Trophoblast cell (in vitro differentiated cells and primary cell): ENCODE measurements around the gene CHMP2A.

Experiments
- DNase-seq, 2 donors: peaks; one replicate each; pipeline ENCODE4 v3.0.0-alpha.2; 2016
- H2AFZ ChIP-seq: 2 replicates; pipeline ENCODE4 v1.6.1; 2013; ENCODE audit warnings: low read length, moderate library complexity, mild to moderate bottlenecking; ENCODE audit not compliant: insufficient read depth, poor library complexity
- H2AK5ac ChIP-seq: 2 replicates; pipeline ENCODE4 v1.6.1; 2013; ENCODE audit warnings: mild to moderate bottlenecking, low read length
- H2BK120ac ChIP-seq: 2 replicates; pipeline ENCODE4 v1.6.1; 2013; ENCODE audit warnings: low read length, mild to moderate bottlenecking, moderate library complexity; ENCODE audit not compliant: insufficient read depth, poor library complexity
- H2BK12ac ChIP-seq: 2 replicates; pipeline ENCODE4 v1.6.1; 2013; ENCODE audit warnings: mild to moderate bottlenecking, low read length, moderate library complexity
- H2BK5ac ChIP-seq: 2 replicates; pipeline ENCODE4 v1.6.1; 2013; ENCODE audit warnings: low read length, low read depth, moderate library complexity, mild to moderate bottlenecking; ENCODE audit not compliant: poor library complexity
- H3K14ac ChIP-seq: 2 replicates; pipeline ENCODE4 v1.6.1; 2013; ENCODE audit warnings: mild to moderate bottlenecking, low read length
- H3K18ac ChIP-seq: 2 replicates; pipeline ENCODE4 v1.6.1; 2013; ENCODE audit warnings: mild to moderate bottlenecking, low read length
- H3K23ac ChIP-seq: 2 replicates; pipeline ENCODE4 v1.6.1; 2013; ENCODE audit warnings: low read length
- H3K27ac ChIP-seq: 2 replicates; pipeline ENCODE4 v1.5.1; 2013; ENCODE audit warnings: low read depth, mild to moderate bottlenecking, inconsistent platforms, low read length, moderate library complexity
- H3K27me3 ChIP-seq: 2 replicates; pipeline ENCODE4 v1.6.1; 2013; ENCODE audit warnings: inconsistent platforms, mild to moderate bottlenecking, low read length, moderate library complexity; ENCODE audit not compliant: insufficient read depth
- H3K36me3 ChIP-seq, 2 experiments: 1 replicate in 1 of 2; 2 replicates in 1 of 2; pipeline ENCODE4 v1.6.1; 2013; ENCODE audit warnings: low read length in 2 of 2, mild to moderate bottlenecking in 2 of 2, moderate library complexity in 1 of 2; ENCODE audit not compliant: insufficient read depth in 2 of 2, control insufficient read depth in 1 of 2
- H3K4ac ChIP-seq: 2 replicates; pipeline ENCODE4 v1.6.1; 2013; ENCODE audit warnings: low read depth, mild to moderate bottlenecking, low read length, moderate library complexity
- H3K4me1 ChIP-seq, 2 experiments: 1 replicate in 1 of 2; 2 replicates in 1 of 2; pipeline ENCODE4 v1.6.1; 2013; ENCODE audit warnings: low read length in 2 of 2, mild to moderate bottlenecking in 2 of 2, moderate library complexity in 1 of 2; ENCODE audit not compliant: insufficient read depth in 2 of 2, control insufficient read depth in 1 of 2
- H3K4me2 ChIP-seq: 2 replicates; pipeline ENCODE4 v1.6.1; 2013; ENCODE audit warnings: inconsistent platforms, mild to moderate bottlenecking, low read length, moderate library complexity
- H3K4me3 ChIP-seq: 2 replicates; pipeline ENCODE4 v1.5.1; 2013; ENCODE audit warnings: mild to moderate bottlenecking, low read depth, low read length, inconsistent platforms
- H3K79me1 ChIP-seq: one replicate; pipeline ENCODE4 v1.6.1; 2013; ENCODE audit warnings: low read length
- H3K79me2 ChIP-seq: 2 replicates; pipeline ENCODE4 v1.6.1; 2013; ENCODE audit warnings: low read length, mild to moderate bottlenecking; ENCODE audit not compliant: control insufficient read depth, insufficient read depth, poor library complexity
- H3K9ac ChIP-seq: 2 replicates; pipeline ENCODE4 v1.6.1; 2013; ENCODE audit warnings: mild to moderate bottlenecking, low read length
- H3K9me3 ChIP-seq: 2 replicates; pipeline ENCODE4 v1.6.1; 2013; ENCODE audit warnings: low read depth, mild to moderate bottlenecking, control low read depth, inconsistent platforms, low read length; ENCODE audit not compliant: insufficient read depth
- H4K12ac ChIP-seq: 2 replicates; pipeline ENCODE4 v1.6.1; 2013; ENCODE audit warnings: low read depth, mild to moderate bottlenecking, low read length, moderate library complexity
- H4K8ac ChIP-seq: 2 replicates; pipeline ENCODE4 v1.6.1; 2013; ENCODE audit warnings: low read depth, mild to moderate bottlenecking, low read length, moderate library complexity
- H4K91ac ChIP-seq: one replicate; pipeline ENCODE4 v1.6.1; 2013; ENCODE audit warnings: low read depth, mild to moderate bottlenecking, low read length, moderate library complexity
- WGBS: extraction: QIAGEN DNeasy Blood & Tissue Kit; methylation state at CpG from one replicate; pipeline ENCODE4 v1.1.7; 2013; ENCODE audit warnings: missing lambda C conversion rate; ENCODE audit not compliant: insufficient read length, insufficient coverage; ENCODE audit errors: extremely low coverage; 5-methylcytosine and 5-hydroxymethylcytosine counted together

Gene CHMP2A

DNA sequence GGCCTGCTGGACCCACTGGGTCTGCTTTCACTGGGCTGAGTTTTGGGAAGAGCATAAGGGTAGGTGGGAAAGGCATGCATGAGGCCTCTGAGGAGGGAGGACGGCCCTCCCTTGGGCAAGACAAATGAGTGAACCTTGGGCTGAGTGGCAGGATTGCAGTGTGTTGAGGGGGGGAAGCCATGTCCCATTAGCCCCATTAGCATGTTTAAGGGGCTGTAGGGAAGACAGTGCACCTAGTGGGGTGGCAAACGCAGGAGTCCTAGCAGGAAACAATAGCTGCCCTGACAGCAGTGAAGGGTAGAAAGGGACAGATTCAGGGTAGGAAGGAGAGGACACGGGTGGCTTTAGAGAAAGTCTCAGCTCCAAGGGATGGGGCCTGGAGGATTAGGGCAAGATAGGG is 32.2 kb downstream of the CHMP2A start:
- no CpG with 5 or more reads among the region's 3 CpGs for WGBS
- peaks cover 15% of the 10 kb centered on the region for H3K79me1 ChIP-seq
- H3K9ac ChIP-seq = no peak overlapping the region
- H4K8ac ChIP-seq = no peak overlapping the region
- no peak overlapping the region for H2AFZ ChIP-seq
- H3K4me3 ChIP-seq = peak overlapping the region; percentile 34
- no peak overlapping the region for H3K27ac ChIP-seq
- H2BK120ac ChIP-seq = no peak overlapping the region
- H3K23ac ChIP-seq = peak overlapping the region; percentile 5
- DNase-seq = no peak
- H2BK5ac ChIP-seq = no peak overlapping the region
- no peaks in the 10 kb centered on the region for H3K9me3 ChIP-seq
- no peak overlapping the region for H3K4ac ChIP-seq
- H3K79me2 ChIP-seq = peaks cover 15% of the 10 kb centered on the region
- no peaks in the 10 kb centered on the region for H3K27me3 ChIP-seq
- no peak overlapping the region for H3K4me2 ChIP-seq
- H3K4me1 ChIP-seq = peaks cover 8 to 9% of the 10 kb centered on the region in 2 experiments
- no peak overlapping the region for H4K12ac ChIP-seq
- peaks cover 0 to under 1% of the 10 kb centered on the region in 2 experiments for H3K36me3 ChIP-seq
- no peak overlapping the region for H4K91ac ChIP-seq
- H3K18ac ChIP-seq = no peak overlapping the region
- no peak overlapping the region for H3K14ac ChIP-seq
- H2AK5ac ChIP-seq = no peak overlapping the region
- no peak overlapping the region for H2BK12ac ChIP-seq

DNA sequence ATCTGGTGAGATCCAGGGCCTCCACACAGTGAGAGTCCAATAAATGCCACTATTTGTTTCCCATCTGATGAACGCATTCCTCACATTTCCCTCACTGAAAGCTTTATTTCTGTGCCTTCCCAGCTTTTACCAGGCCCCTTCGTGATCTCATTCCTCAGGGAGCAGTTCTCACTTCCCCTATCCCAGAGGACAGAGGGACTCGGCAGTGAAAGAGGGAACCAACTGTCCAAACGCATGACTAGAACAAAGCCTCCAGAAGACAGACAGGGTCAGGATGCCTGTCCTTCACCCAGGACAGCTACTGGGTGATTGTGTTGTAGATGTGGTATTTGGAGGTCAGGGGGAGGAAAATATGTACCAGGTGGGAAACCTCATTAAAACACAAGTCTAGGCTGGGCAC is 33.3 kb downstream of the CHMP2A start:
- Histone ChIP-seq H3K4me2 (no peak overlapping the region), H3K27me3 (no peaks in the 10 kb centered on the region), H2AK5ac (no peak overlapping the region), H3K9me3 (no peaks in the 10 kb centered on the region), H3K79me1 (peaks cover 15% of the 10 kb centered on the region), H3K79me2 (peaks cover 17% of the 10 kb centered on the region), H3K36me3 (peaks cover 11% of the 10 kb centered on the region in 2 experiments), H4K8ac (no peak overlapping the region), H3K23ac (no peak overlapping the region), H3K4ac (no peak overlapping the region), H2BK120ac (no peak overlapping the region), H4K91ac (no peak overlapping the region), H3K18ac (no peak overlapping the region), H2BK5ac (no peak overlapping the region), H4K12ac (no peak overlapping the region), H3K27ac (no peak overlapping the region), H2AFZ (peak overlapping the region; percentile 50), H2BK12ac (no peak overlapping the region), H3K4me1 (peaks cover 8 to 9% of the 10 kb centered on the region in 2 experiments), H3K9ac (no peak overlapping the region), H3K4me3 (no peak overlapping the region), H3K14ac (no peak overlapping the region)
- no peak for DNase-seq
- no CpG with 5 or more reads among the region's 4 CpGs for WGBS

DNA sequence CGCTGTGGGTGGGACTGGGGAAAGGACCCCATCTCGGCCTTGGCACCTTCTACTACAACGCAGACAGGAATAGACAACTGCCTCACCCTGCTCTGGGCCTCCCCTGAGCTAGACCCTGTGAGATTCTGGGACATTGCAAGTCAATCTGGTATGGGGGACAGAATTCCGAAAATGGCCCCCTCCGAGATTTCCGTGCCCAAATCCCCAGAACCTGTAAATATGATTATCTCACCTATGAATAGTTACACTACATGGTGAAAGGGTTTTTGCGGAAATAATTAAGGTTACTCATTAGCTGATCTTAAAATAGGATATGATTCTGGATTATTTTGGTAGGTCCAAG is 34.7 kb downstream of the CHMP2A start:
- H4K12ac ChIP-seq = peak overlapping the region; percentile 93
- no peak overlapping the region for H2AK5ac ChIP-seq
- peaks cover 8 to 9% of the 10 kb centered on the region in 2 experiments for H3K4me1 ChIP-seq
- peak overlapping the region; percentile 30 for H3K14ac ChIP-seq
- peak overlapping the region; percentile 35 for H2AFZ ChIP-seq
- H4K91ac ChIP-seq = peak overlapping the region; percentile 92
- no peak overlapping the region for H2BK120ac ChIP-seq
- no peaks in the 10 kb centered on the region for H3K9me3 ChIP-seq
- H3K27ac ChIP-seq = peak overlapping the region; percentile 80
- no peaks in the 10 kb centered on the region for H3K27me3 ChIP-seq
- peaks cover 15% of the 10 kb centered on the region for H3K79me1 ChIP-seq
- no peak for DNase-seq
- H3K79me2 ChIP-seq = peaks cover 17% of the 10 kb centered on the region
- H3K18ac ChIP-seq = peak overlapping the region; percentile 0
- peak overlapping the region; percentile 88 for H3K4me3 ChIP-seq
- H2BK12ac ChIP-seq = no peak overlapping the region
- peak overlapping the region; percentile 91 for H3K9ac ChIP-seq
- no CpG with 5 or more reads among the region's 7 CpGs for WGBS
- H3K23ac ChIP-seq = no peak overlapping the region
- no peak overlapping the region for H2BK5ac ChIP-seq
- peaks cover 21 to 22% of the 10 kb centered on the region in 2 experiments for H3K36me3 ChIP-seq
- H3K4me2 ChIP-seq = peak overlapping the region; percentile 61
- H3K4ac ChIP-seq = peak overlapping the region; percentile 54
- H4K8ac ChIP-seq = peak overlapping the region; percentile 64

DNA sequence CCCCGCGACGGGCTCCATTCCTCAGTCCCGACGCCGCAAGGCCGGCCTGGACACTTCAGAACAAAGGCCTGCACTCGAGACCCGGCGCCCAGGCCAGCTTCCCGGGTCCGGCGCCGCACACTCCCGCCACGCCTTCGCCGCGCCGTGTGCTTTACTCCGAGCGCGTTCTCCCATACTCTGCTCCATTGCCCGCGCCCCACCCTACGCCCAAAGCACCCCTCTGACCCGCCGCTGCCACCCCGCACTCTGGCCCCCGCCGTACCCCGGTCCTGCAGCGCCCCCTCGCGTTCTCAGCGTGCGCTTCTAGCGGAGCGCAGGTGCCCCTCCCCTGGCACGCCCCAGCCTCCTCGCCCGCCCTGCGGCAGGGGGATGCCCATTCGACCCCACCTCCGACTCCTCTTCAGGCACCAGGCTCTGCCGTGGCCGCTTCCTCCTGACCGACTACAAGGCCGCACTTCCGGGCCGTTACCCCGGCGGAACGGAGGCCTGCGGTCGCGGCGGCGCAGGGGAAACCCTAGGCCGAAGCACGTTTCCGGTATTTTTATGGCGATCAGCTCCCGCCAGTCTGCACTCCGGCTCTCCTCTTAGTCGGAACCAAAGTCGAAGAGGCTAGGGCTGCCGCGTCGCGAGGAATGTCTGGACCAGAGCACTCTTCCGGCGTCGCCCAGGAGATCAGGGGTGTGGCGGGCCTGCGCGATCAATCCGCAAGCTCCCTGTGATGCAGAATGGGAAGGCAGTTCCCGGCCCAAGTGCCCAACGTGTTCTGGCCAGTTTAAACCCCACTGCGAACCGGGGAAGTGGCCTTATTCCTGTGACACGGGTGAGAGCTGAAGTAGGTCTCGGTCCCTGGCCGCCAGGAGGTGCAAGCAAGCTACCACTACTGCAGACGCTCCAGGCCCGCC is 35.3 kb downstream of the CHMP2A start, which contains the start of gene ZBTB45:
Gene ZBTB45 (minus strand): TSS at position 456 of the 902 bp plus-strand sequence. CDS start 2,137 bp downstream, outside the sequence.
- H4K12ac ChIP-seq = peak within 1 kb of the TSS; percentile 93
- H2AK5ac ChIP-seq = peak within 1 kb of the TSS; percentile 87
- H3K23ac ChIP-seq = no peak within 1 kb of the TSS
- H4K91ac ChIP-seq = peak within 1 kb of the TSS; percentile 92
- H3K14ac ChIP-seq = peak within 1 kb of the TSS; percentile 94
- peaks cover 9 to 10% of the 10 kb centered on the region in 2 experiments for H3K4me1 ChIP-seq
- peak within 1 kb of the TSS; percentile 54 for H2BK5ac ChIP-seq
- no peaks in the 10 kb centered on the region for H3K27me3 ChIP-seq
- peak within 1 kb of the TSS; percentile 64 for H4K8ac ChIP-seq
- no peaks in the 10 kb centered on the region for H3K9me3 ChIP-seq
- peak within 1 kb of the TSS; percentile 91 for H3K9ac ChIP-seq
- H3K4ac ChIP-seq = peak within 1 kb of the TSS; percentile 81
- H2BK12ac ChIP-seq = no peak within 1 kb of the TSS
- H3K79me2 ChIP-seq = peaks cover 17% of the 10 kb centered on the region
- H2BK120ac ChIP-seq = peak within 1 kb of the TSS; percentile 67
- peak; percentile 91 to 93 for DNase-seq
- H3K79me1 ChIP-seq = peaks cover 15% of the 10 kb centered on the region
- H3K4me3 ChIP-seq = peak within 1 kb of the TSS; percentile 88
- peak within 1 kb of the TSS; percentile 72 for H2AFZ ChIP-seq
- peak within 1 kb of the TSS; percentile 83 for H3K18ac ChIP-seq
- peak within 1 kb of the TSS; percentile 80 for H3K27ac ChIP-seq
- no CpG with 5 or more reads among the region's 87 CpGs for WGBS
- H3K36me3 ChIP-seq = peaks cover 21 to 22% of the 10 kb centered on the region in 2 experiments
- peak within 1 kb of the TSS; percentile 61 for H3K4me2 ChIP-seq
